Skeletal muscle tissue (tissue), 4 donors: Measurements from ENCODE around the gene S100G. TPM values are rescaled to one million over a fixed set of nuclear protein-coding genes. Genes with fewer than 3 reads are reported as not detected.
A peak's percentile ranks its signal among the peaks of the same experiment; 100 is the strongest.
"Not testable (repeated sequence)": the region's sequence is repeated elsewhere in the genome, so short reads cannot be mapped to it uniquely, and the experiment has no call there.

Source experiments
- H3K27ac ChIP-seq: one replicate; pipeline ENCODE4 v1.7.0; 2013; ENCODE audit warnings: mild to moderate bottlenecking, low read depth, low read length, inconsistent platforms
- H3K27me3 ChIP-seq, 3 donors: one replicate each; pipeline ENCODE4 v1.7.0; 2013; ENCODE audit warnings: low read length in 3 of 3; ENCODE audit not compliant: control insufficient read depth in 3 of 3, insufficient read depth in 3 of 3
- H3K36me3 ChIP-seq, 3 donors: one replicate each; pipeline ENCODE4 v1.7.0; 2013; ENCODE audit warnings: low read length in 3 of 3; ENCODE audit not compliant: control insufficient read depth in 3 of 3, insufficient read depth in 3 of 3
- H3K4me1 ChIP-seq, 3 donors: one replicate each; pipeline ENCODE4 v1.7.0; 2013; ENCODE audit warnings: low read length in 3 of 3, mild to moderate bottlenecking in 3 of 3; ENCODE audit not compliant: control insufficient read depth in 3 of 3, insufficient read depth in 3 of 3
- H3K4me3 ChIP-seq, 3 donors: one replicate each; pipeline ENCODE4 v1.7.0; 2013; ENCODE audit warnings: low read length in 3 of 3
- H3K9ac ChIP-seq, 3 donors: one replicate each; pipeline ENCODE4 v1.7.0; 2013; ENCODE audit warnings: low read length in 3 of 3, mild to moderate bottlenecking in 3 of 3, moderate library complexity in 2 of 3, low read depth in 1 of 3
- H3K9me3 ChIP-seq, 3 donors: one replicate each; pipeline ENCODE4 v1.7.0; 2013; ENCODE audit warnings: low read length in 3 of 3; ENCODE audit not compliant: control insufficient read depth in 3 of 3
- total RNA-seq: library from RNA; depleted of rRNA; stranded (reverse); fragments of >200 nt; gene quantifications from one replicate; pipeline ENCODE4 v1.2.3, GENCODE V29; 2014
- donor health status: Osteomylitis.

The S100G gene, protein sequence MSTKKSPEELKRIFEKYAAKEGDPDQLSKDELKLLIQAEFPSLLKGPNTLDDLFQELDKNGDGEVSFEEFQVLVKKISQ
- not detected for total RNA-seq

DNA sequence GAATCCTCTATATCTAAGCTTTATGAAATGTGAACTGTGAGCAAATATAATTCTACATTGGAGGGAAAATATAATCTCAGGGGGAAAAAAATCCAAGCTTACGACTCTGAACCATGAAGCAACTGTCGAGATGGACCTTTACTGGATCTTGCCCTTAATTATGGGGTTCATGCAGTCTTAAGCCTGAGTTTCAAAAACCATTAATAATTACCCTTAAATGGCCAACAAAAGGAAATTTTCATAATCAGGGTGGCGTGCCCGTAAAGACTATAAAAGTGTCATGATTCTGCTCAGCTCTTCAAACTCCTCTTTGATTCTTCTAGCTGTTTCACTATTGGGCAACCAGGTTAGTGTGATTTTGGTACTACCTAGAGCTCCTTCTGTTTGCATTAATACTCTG, at the start of gene S100G:
S100G (plus strand) TSS at position 301 of the 400 bp plus-strand sequence. CDS start 849 bp downstream, outside the sequence.
- no peaks in the 10 kb centered on the region for H3K4me1 ChIP-seq
- H3K27me3 ChIP-seq = peaks cover 0 to 5% (median 0%) of the 10 kb centered on the region in 3 donors
- H3K36me3 ChIP-seq = no peaks in the 10 kb centered on the region
- no peaks in the 10 kb centered on the region for H3K9me3 ChIP-seq
- no peak within 1 kb of the TSS for H3K4me3 ChIP-seq
- H3K9ac ChIP-seq = no peak within 1 kb of the TSS
- no peak within 1 kb of the TSS for H3K27ac ChIP-seq

DNA sequence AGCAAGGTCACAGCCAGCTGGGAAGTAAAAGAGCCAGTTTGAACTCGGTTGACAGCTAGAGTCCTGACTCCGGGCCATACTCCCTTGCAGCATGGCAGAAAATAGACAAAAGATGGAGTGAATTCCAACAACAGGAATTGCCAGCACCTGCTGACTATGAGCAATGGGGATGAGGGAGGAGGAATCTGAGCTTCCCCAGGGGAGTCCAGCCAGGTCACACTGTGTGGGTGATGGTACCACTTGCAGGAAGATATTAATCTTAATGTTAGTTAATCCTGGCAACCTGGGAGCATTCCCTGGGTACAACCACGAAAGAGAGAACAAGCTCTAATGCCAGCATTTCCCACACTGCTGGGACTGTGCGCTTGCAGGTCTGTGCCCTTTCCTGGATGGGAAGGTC, 48.1 kb upstream of the S100G start:
- Histone ChIP-seq H3K9me3 (no peaks in the 10 kb centered on the region), H3K4me3 (no peak overlapping the region), H3K27ac (peak overlapping the region; percentile 62), H3K27me3 (peaks cover 0 to 4% (median 0%) of the 10 kb centered on the region in 3 donors), H3K9ac (no peak overlapping the region), H3K4me1 (peaks cover 11 to 24% (median 16%) of the 10 kb centered on the region in 3 donors), H3K36me3 (no peaks in the 10 kb centered on the region)

DNA sequence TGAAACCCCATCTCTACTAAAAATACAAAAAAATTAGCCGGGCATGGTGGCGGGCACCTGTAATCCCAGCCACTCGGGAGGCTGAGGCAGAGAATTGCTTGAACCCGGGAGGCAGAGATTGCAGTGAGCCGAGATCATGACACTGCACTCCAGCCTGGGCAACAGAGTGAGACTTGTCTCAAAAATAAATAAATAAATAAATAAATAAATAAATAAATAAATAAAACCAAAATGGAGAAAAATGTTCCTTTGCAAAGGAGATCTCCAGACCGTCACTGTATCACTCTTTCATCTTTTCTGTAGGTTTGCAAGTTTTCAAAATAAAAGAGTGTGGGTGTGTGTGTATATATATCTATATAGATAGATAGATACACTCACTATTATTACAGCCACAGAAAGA, 46.7 kb upstream of the S100G start:
- not testable (repeated sequence) for H3K4me3 ChIP-seq, H3K9ac ChIP-seq, H3K9me3 ChIP-seq, H3K27ac ChIP-seq, H3K36me3 ChIP-seq, H3K27me3 ChIP-seq
- peaks cover 11 to 24% (median 16%) of the 10 kb centered on the region in 3 donors for H3K4me1 ChIP-seq

DNA sequence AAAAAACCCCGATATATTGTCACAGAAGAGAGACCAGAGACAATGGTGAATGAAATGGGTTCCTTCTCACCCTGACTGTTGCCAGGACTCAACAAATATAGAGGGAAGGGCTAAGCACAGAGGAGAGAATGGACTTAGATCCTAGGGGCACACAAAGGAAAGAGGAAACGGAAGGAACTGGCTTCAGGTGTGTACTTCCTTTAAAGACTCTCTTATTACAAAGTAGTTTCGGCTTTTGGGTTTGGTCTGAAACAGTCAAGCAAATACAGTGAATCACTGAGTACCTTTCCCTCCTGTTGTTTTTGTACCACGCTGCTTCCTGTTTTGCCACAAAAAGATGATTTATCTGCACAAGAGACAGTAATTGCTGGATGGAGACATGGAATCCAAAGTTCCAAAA, 46.1 kb upstream of the S100G start:
- peak overlapping the region; percentile 40 for H3K27ac ChIP-seq

DNA sequence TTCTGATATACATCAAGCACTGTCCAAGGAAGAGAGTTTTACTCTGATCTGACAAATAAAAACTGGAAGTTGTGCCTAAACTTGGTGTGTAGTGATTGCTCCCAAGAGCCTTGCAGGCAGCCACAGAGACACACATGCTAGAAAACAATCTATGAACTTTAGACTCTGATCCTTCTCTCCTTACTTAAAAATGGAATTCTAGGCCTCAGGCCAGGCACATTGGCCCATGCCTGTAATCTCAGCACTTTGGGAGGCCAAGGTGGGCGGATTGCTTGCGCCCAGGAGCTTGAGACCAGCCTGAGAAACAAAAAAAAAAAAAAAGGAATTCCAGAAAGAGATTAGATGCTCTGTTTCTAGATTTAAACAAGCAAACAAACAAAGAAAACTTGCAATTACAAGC, 45.6 kb upstream of the S100G start:
- peaks cover 11 to 24% (median 16%) of the 10 kb centered on the region in 3 donors for H3K4me1 ChIP-seq
- H3K27me3 ChIP-seq = peaks cover 0 to 4% (median 0%) of the 10 kb centered on the region in 3 donors
- no peak overlapping the region for H3K4me3 ChIP-seq
- peak overlapping the region; percentile 40 for H3K27ac ChIP-seq
- H3K36me3 ChIP-seq = no peaks in the 10 kb centered on the region
- H3K9ac ChIP-seq = no peak overlapping the region
- no peaks in the 10 kb centered on the region for H3K9me3 ChIP-seq

More for the DNA sequence above, 46.1 kb upstream of the S100G start:
- Histone ChIP-seq H3K27me3 (peaks cover 0 to 4% (median 0%) of the 10 kb centered on the region in 3 donors), H3K9me3 (no peaks in the 10 kb centered on the region), H3K4me1 (peaks cover 11 to 24% (median 16%) of the 10 kb centered on the region in 3 donors), H3K36me3 (no peaks in the 10 kb centered on the region), H3K9ac (no peak overlapping the region), H3K4me3 (no peak overlapping the region)

DNA sequence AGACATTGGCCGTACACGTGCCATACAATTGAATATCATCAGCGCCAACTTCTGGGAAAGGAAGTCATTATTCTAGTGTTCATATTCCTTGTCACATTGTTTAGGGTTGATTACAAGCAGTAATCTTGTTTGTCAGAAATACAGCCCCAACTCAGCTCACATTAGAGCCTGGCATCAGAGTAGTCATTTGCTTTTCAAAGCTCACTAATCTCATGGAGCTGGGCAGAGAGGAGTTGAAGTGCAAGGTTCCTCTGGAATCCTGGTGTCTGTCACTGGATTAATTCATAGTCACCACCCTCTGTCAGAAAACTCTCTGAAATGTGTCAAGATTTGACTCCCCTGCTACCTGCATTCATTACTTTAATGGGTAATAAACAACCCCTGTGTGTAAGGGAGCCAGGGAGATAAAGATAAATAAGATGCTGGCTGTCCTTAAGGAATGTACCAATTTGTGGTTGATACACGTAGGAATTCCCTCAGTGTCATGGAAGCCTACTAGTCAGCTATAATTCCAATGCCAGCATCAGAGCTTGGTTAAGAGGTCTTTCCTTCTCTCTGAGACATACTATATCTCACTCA, 43.7 kb upstream of the S100G start:
- peaks cover 6 to 23% (median 8%) of the 10 kb centered on the region in 3 donors for H3K4me1 ChIP-seq
- no peak overlapping the region for H3K27ac ChIP-seq
- H3K36me3 ChIP-seq = no peaks in the 10 kb centered on the region
- no peaks in the 10 kb centered on the region for H3K9me3 ChIP-seq
- H3K27me3 ChIP-seq = peaks cover 0 to 4% (median 0%) of the 10 kb centered on the region in 3 donors
- no peak overlapping the region for H3K9ac ChIP-seq
- no peak overlapping the region for H3K4me3 ChIP-seq

DNA sequence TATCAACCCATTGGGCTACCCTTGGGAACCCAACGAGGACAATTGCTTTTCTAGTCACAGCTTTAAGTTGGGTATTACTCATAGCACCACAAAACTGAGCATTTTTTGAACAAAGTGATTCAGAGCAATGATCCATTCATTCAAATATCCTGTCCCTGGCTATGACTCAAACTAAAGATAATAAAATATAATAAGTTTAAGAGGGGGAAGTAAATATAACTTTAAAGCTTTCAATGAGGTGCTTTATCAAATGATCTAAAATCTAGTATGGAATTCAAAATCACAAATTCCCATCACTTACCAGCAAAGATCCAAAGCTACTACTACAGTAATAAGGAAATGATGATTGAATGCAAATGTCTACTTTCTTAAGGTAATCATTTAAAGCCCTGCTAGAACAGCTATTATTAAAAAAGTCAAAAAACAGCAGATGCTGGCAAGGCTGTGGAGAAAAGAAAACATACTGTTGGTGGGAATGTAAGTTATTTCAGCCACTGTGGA, 39.8 kb upstream of the S100G start:
- Histone ChIP-seq H3K27ac (no peak overlapping the region), H3K9ac (no peak overlapping the region), H3K9me3 (no peaks in the 10 kb centered on the region), H3K36me3 (peaks cover 0 to 8% (median 0%) of the 10 kb centered on the region in 3 donors), H3K4me1 (no peaks in the 10 kb centered on the region), H3K4me3 (no peak overlapping the region), H3K27me3 (no peaks in the 10 kb centered on the region)

DNA sequence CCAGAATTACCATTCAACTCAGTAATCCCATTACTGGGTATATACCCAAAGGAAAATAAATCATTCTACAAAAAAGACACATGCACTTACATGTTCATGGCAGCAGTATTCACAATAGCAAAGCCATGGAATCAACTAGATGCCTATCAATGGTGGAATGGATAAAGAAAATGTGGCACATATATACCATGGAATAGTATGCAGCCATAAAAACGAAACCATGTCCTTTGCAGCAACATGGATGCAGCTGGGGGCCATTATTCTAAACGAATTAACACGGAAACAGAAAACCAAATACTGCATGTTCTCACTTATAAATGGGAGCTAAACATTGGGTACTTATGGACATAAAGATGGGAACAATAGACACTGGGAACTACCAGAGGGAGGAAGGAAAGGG, 39.3 kb upstream of the S100G start:
- not testable (repeated sequence) for H3K9ac ChIP-seq, H3K4me1 ChIP-seq, H3K27ac ChIP-seq, H3K9me3 ChIP-seq, H3K36me3 ChIP-seq, H3K27me3 ChIP-seq, H3K4me3 ChIP-seq

DNA sequence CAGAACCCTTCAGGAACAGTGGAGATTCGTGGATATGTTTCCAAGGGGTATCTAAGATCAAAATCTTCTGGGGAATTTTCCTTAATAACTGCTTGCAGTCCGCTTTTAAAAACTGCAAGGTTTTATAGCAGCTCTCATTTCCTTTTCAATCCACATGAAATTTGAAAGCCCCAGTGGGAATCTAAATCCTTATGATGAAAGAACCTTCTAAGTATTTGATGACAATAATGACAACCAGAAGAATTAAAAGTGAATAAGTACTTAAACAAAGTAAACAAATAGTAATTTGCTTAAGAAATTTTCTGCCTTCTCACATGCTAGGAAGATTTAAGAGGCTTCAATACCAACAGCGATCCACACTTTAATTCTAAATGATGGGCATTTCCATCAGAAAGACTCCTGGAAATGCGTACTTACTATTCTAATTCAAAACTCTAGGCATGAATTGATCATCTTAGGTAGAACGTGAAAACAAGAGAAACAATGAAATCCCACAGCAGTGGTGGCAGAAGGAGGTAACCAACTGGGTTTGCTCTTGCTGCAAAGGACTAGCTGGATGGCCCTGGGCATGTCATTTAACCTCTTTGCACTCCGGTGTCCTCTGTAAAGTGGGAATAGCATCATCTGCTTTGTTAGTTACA, 37.6 kb upstream of the S100G start:
- no peak overlapping the region for H3K4me3 ChIP-seq
- peaks cover 0 to 8% (median 7%) of the 10 kb centered on the region in 3 donors for H3K36me3 ChIP-seq
- peaks cover 0 to 3% (median 0%) of the 10 kb centered on the region in 3 donors for H3K27me3 ChIP-seq
- H3K4me1 ChIP-seq = no peaks in the 10 kb centered on the region
- H3K9ac ChIP-seq = no peak overlapping the region
- H3K9me3 ChIP-seq = no peaks in the 10 kb centered on the region
- no peak overlapping the region for H3K27ac ChIP-seq

DNA sequence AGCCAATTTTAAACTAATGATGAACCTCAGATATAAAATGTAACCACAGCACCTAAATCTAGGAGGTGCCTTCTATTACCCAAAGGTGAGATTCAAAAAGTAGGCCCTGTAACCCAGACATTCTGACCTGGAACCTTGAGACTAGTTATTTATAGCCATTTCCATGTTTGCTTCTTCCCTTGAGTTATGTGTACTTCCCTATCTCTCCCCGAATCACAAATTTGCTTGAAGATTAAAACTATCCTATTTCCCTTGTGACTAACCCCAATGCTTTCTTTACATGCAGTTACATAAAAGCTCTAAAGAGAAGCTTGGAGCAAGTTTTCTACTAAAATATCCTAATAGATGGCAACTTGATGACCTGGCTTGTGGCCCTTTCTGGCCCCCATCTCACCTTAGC, 32.6 kb upstream of the S100G start:
- H3K27me3 ChIP-seq = peaks cover 0 to 3% (median 0%) of the 10 kb centered on the region in 3 donors

More for the DNA sequence above, 32.6 kb upstream of the S100G start:
- Histone ChIP-seq H3K4me1 (no peaks in the 10 kb centered on the region), H3K27ac (no peak overlapping the region), H3K9ac (no peak overlapping the region), H3K36me3 (peaks cover 0 to 13% (median 11%) of the 10 kb centered on the region in 3 donors), H3K9me3 (no peaks in the 10 kb centered on the region), H3K4me3 (no peak overlapping the region)
